ENCODE measurements around the gene GTF2H2.
"Not testable (repeated sequence)": the region's sequence is repeated elsewhere in the genome, so short reads cannot be mapped to it uniquely, and the experiment has no call there.

Gene GTF2H2

DNA sequence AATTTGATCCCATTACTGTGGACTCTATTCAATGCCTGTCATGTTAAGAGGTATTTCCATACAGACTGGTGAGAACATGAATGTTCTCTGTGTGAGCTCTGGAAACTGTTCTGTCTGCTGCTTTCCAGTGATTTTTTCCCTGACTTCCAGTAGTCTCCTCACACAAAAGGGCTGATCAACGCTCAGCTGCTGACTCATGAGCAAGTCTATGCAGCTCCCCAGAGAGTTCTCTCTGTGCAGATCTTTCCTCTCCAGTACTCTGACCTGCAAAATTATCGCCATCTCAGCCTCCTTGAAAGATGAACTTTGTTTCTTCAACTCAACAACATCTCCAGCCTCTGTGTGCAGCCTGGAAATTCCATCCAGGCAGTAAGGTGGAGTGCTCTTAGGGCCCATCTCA, 23.3 kb downstream of the GTF2H2 start:
- DNase-seq (ENCODE audit: extremely low read depth, insufficient read length); H3K4me3 ChIP-seq (replicated peaks; ENCODE audit: low read depth, low read length); H3K36me3 ChIP-seq (ENCODE audit: control insufficient read depth, insufficient read depth, low read length); H3K27me3 ChIP-seq (replicated peaks; ENCODE audit: control insufficient read depth, insufficient read depth, low read length): not testable (repeated sequence)

DNA sequence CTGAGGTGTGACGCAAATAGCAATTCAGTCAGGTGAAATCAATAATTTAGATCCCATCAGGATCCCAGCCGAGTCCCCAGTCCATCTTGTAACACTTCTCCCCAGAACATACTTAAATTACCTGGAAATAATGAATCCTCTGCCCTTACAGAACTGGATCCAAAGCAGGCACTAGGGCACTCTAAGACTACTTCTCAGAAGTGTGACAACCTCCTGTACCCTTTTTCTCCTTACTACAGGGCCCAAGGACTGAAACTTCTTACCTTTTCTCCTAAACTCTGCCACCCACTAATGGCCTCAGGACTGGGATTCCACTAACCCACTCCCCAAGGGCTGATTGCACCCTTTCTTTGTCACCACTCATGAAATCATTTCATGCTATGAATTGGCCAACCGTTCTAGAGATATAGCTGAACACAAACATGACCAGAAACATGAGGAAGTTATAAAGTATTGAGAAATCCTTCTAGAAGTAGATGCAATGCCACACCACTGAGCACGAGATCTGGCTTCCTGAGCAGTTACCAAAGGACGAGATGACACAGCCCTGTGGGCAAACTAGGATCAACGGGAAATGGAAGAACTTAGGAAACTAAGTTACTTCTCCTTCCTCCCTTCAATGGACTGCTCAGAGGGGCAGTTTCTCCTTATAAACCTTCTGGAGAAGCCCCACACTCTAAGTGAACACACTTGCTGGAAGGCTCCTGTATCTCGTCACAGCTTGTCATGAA, 36.3 kb downstream of the GTF2H2 start:
- not testable (repeated sequence) for H3K27me3 ChIP-seq (replicated peaks; ENCODE audit: control insufficient read depth, insufficient read depth, low read length); DNase-seq (ENCODE audit: extremely low read depth, insufficient read length); H3K4me3 ChIP-seq (replicated peaks; ENCODE audit: low read depth, low read length); H3K36me3 ChIP-seq (ENCODE audit: control insufficient read depth, insufficient read depth, low read length)

DNA sequence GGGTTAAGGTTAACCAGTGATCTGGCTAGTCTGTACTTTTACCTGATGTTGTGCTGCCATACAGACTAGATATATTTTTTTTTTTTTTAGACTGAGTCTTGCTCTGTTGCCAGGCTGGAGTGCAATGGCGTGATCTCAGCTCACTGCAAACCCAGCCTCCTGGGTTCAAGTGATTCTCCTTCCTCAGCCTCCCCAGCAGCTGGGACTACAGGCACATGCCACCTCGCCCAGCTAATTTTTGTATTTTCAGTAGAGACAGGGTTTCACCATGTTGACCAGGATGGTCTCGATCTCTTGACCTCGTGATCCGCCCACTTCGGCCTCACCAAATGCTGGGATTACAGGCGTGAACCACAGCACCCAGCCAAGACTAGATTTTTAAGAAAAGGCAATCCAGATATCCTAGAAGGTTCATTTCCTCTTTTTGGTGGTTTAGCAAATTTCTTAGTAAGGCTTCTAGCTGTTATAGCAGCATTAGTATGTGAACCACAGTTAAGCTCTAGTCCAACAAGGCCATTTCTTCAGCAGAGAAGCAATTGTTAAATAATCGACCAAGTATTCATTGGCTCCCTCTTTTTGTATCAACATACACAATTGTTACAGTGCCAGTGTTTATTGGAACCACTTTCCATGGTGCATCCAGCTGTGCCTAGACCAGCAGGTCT, 42.1 kb downstream of the GTF2H2 start, which contains the start of gene NAIP:
Gene NAIP (minus strand): TSS at position 51 of the 665 bp plus-strand sequence. CDS start 12,424 bp downstream, outside the sequence.
- H3K4me3 ChIP-seq (replicated peaks; ENCODE audit: low read depth, low read length); H3K36me3 ChIP-seq (ENCODE audit: control insufficient read depth, insufficient read depth, low read length); DNase-seq (ENCODE audit: extremely low read depth, insufficient read length); H3K27me3 ChIP-seq (replicated peaks; ENCODE audit: control insufficient read depth, insufficient read depth, low read length): not testable (repeated sequence)

DNA sequence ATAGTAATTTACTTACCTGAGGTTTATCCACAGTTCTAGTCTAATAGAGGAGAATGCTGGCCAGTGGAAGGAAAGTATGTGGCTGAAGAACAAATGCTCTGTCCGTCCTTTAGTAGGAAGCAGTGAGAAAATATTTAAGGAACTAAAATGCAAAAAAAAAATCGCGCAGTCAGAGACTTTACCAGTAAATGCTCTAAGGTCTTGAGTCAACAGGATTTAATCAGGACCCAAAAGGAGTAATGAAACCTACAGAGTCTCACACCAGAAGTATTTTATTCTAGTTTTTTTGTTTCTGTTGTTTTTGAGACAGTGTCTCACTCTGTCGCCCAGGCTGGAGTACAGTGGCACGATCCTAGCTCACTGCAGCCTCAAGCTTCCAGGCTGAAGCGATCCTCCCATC, 46.8 kb downstream of the GTF2H2 start:
- DNase-seq (ENCODE audit: extremely low read depth, insufficient read length); H3K27me3 ChIP-seq (replicated peaks; ENCODE audit: control insufficient read depth, insufficient read depth, low read length); H3K4me3 ChIP-seq (replicated peaks; ENCODE audit: low read depth, low read length); H3K36me3 ChIP-seq (ENCODE audit: control insufficient read depth, insufficient read depth, low read length): not testable (repeated sequence)

DNA sequence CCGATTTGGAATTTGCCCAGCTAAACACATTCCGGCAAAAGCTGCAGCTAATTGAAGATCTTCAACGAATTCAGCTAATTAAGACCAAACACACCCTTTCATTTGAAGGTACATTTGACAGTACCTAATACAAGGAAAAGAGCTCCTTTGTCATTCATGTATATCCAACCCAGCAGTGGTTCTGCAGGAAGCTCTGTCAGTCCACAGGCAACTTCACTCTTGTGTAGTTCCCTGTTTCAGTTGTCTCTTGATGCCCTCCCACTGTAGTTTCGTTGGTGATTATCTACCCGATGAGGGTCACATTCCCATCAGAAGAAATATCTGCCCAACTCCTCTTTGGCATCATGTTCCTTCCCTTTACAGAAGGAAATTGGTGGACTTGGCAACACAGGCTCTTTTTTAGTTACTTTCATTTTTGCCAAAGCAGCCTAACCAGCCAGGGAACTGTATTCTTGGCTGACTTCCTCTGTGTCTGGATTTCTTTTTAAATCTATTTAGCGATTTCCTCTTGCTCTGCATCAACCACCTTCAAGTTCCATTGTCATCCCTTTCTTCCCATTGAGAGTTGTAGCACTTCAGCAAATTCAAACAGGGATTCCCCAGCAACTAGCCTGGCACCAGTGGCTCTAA, 49.0 kb downstream of the GTF2H2 start:
- not testable (repeated sequence) for H3K4me3 ChIP-seq (replicated peaks; ENCODE audit: low read depth, low read length); H3K27me3 ChIP-seq (replicated peaks; ENCODE audit: control insufficient read depth, insufficient read depth, low read length); DNase-seq (ENCODE audit: extremely low read depth, insufficient read length); H3K36me3 ChIP-seq (ENCODE audit: control insufficient read depth, insufficient read depth, low read length)

DNA sequence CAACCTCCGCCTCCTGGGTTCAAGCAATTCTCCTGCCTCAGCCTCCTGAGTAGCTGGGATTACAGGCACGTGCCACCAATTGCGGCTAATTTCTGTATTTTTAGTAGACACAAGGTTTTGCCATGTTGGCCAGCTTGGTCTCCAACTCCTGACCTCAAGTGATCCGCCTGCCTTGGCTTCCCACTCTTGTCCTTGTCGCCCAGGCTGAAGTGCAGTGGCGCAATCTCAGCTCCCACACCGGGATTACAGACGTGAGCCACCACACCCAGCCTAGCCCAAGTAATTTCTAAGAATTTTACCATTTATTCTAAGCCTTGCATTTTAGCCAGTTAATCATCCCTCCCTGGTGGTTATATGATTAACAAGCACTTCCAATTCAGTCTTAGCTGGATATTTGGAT, 53.3 kb downstream of the GTF2H2 start:
- DNase-seq (ENCODE audit: extremely low read depth, insufficient read length) = no peak
- Histone ChIP-seq H3K36me3 (ENCODE audit: control insufficient read depth, insufficient read depth, low read length) (no peaks in the 10 kb centered on the region), H3K27me3 (replicated peaks; ENCODE audit: control insufficient read depth, insufficient read depth, low read length) (no peaks in the 10 kb centered on the region), H3K4me3 (replicated peaks; ENCODE audit: low read depth, low read length) (no peak overlapping the region)
- TF ChIP-seq, protein P1, sequence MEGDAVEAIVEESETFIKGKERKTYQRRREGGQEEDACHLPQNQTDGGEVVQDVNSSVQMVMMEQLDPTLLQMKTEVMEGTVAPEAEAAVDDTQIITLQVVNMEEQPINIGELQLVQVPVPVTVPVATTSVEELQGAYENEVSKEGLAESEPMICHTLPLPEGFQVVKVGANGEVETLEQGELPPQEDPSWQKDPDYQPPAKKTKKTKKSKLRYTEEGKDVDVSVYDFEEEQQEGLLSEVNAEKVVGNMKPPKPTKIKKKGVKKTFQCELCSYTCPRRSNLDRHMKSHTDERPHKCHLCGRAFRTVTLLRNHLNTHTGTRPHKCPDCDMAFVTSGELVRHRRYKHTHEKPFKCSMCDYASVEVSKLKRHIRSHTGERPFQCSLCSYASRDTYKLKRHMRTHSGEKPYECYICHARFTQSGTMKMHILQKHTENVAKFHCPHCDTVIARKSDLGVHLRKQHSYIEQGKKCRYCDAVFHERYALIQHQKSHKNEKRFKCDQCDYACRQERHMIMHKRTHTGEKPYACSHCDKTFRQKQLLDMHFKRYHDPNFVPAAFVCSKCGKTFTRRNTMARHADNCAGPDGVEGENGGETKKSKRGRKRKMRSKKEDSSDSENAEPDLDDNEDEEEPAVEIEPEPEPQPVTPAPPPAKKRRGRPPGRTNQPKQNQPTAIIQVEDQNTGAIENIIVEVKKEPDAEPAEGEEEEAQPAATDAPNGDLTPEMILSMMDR (IDR thresholded peaks at IDR 0.05; ENCODE audit: insufficient read depth, low read length, poor library complexity, severe bottlenecking) = no peak

DNA sequence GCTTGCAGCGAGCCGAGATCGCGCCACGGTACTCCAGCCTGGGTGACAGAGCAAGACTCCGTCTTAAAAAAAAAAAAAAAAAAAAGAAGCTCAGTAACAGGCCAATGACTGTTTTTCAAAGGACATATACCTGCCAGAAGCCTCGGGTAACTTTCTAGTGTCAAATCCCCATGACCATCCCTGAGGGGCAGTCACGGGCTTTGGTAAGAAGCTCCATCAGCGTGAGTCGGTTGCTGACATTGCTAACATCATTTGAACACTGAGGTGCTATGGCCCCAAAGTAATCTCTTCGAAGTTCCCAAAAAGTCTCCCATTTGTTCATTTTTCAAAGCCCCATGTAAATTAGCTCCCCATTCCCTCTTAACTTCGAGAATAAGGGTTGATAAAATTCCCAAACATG, 53.9 kb downstream of the GTF2H2 start:
- DNase-seq (ENCODE audit: extremely low read depth, insufficient read length) = no peak
- H3K36me3 ChIP-seq (ENCODE audit: control insufficient read depth, insufficient read depth, low read length) = no peaks in the 10 kb centered on the region

More for the DNA sequence above, 53.9 kb downstream of the GTF2H2 start:
- Histone ChIP-seq H3K4me3 (replicated peaks; ENCODE audit: low read depth, low read length) (no peak overlapping the region), H3K27me3 (replicated peaks; ENCODE audit: control insufficient read depth, insufficient read depth, low read length) (no peaks in the 10 kb centered on the region)
- TF ChIP-seq, protein P1 (IDR thresholded peaks at IDR 0.05; ENCODE audit: insufficient read depth, low read length, poor library complexity, severe bottlenecking) = no peak
